ENCODE data around the gene MT1B. TPM values are rescaled to one million over a fixed set of nuclear protein-coding genes. Genes with fewer than 3 reads are reported as not detected.

Gene MT1B
- total and polyA plus RNA-seq, 2 of the 13 experiments (the other 11 are each of a cell fraction or from before 2014, with no cell fraction given): 0.89 TPM; not detected in 1

GRCh38 chr16:56625943-56626654, 25.6 kb upstream of the MT1B start (continued):
- 0 out of 2 replicates have a peak, but pooled peaks have one; percentile 6 for TF ChIP-seq DRAP1 (CRISPR knock-in tag; IDR thresholded peaks at IDR 0.05)
- TF ChIP-seq ZFYVE20 (CRISPR knock-in tag; IDR thresholded peaks at IDR 0.05; ENCODE audit: borderline replicate concordance, low read depth): no peak
- no peak for TF ChIP-seq ZNF260 (CRISPR knock-in tag; IDR thresholded peaks at IDR 0.05; ENCODE audit: borderline replicate concordance, low read depth)
- no peak for TF ChIP-seq MEIS2 (CRISPR knock-in tag; IDR thresholded peaks at IDR 0.05)
- no peak for TF ChIP-seq ZSCAN30 (CRISPR knock-in tag; IDR thresholded peaks at IDR 0.05)
- TF ChIP-seq FOXP4 (CRISPR knock-in tag; IDR thresholded peaks at IDR 0.05): peak; percentile 5; the same call in 1 of the 2 replicates
- no peak for TF ChIP-seq PTBP1 (IDR thresholded peaks at IDR 0.05; ENCODE audit: low read depth, low read length, poor library complexity, severe bottlenecking)
- peak; percentile 19; the same call in 1 of the 2 replicates for TF ChIP-seq GFI1 (CRISPR knock-in tag; IDR thresholded peaks at IDR 0.05; ENCODE audit: borderline replicate concordance)
- TF ChIP-seq CENPT (CRISPR knock-in tag; IDR thresholded peaks at IDR 0.05; ENCODE audit: low read depth): no peak
- peak; percentile 35; the same call in 1 of the 2 replicates for TF ChIP-seq NR0B2 (CRISPR knock-in tag; IDR thresholded peaks at IDR 0.05)
- TF ChIP-seq ONECUT2 (CRISPR knock-in tag; IDR thresholded peaks at IDR 0.05): no peak
- TF ChIP-seq ZMYM4 (CRISPR knock-in tag; IDR thresholded peaks at IDR 0.05): no peak
- TF ChIP-seq POLR2AphosphoS5 (IDR thresholded peaks at IDR 0.05; ENCODE audit: low read depth, low read length): no peak
- TF ChIP-seq CREB1 (IDR thresholded peaks at IDR 0.05): no peak
- peak; percentile 19; the same call in 1 of the 2 replicates for TF ChIP-seq CREB1 (CRISPR knock-in tag; IDR thresholded peaks at IDR 0.05)
- TF ChIP-seq ZFP91 (CRISPR knock-in tag; IDR thresholded peaks at IDR 0.05; ENCODE audit: borderline replicate concordance): no peak
- no peak for TF ChIP-seq ZNF20 (CRISPR knock-in tag; IDR thresholded peaks at IDR 0.05)
- TF ChIP-seq ELF3 (CRISPR knock-in tag; IDR thresholded peaks at IDR 0.05): 0 out of 2 replicates have a peak, but pooled peaks have one; percentile 30
- no peak for TF ChIP-seq SOX13 (IDR thresholded peaks at IDR 0.05)
- no peak for TF ChIP-seq SOX13 (CRISPR knock-in tag; conservative IDR thresholded peaks at IDR 0.05 in 1 of 2, IDR thresholded peaks at IDR 0.05 in 1 of 2)
- 0 out of 2 replicates have a peak, but pooled peaks have one; percentile 58 for TF ChIP-seq SMAD9 (CRISPR knock-in tag; IDR thresholded peaks at IDR 0.05)
